Measurements from ENCODE around the gene NFE2L3.
"Not testable (repeated sequence)": the region's sequence is repeated elsewhere in the genome, so short reads cannot be mapped to it uniquely, and the experiment has no call there.

The NFE2L3 gene

DNA sequence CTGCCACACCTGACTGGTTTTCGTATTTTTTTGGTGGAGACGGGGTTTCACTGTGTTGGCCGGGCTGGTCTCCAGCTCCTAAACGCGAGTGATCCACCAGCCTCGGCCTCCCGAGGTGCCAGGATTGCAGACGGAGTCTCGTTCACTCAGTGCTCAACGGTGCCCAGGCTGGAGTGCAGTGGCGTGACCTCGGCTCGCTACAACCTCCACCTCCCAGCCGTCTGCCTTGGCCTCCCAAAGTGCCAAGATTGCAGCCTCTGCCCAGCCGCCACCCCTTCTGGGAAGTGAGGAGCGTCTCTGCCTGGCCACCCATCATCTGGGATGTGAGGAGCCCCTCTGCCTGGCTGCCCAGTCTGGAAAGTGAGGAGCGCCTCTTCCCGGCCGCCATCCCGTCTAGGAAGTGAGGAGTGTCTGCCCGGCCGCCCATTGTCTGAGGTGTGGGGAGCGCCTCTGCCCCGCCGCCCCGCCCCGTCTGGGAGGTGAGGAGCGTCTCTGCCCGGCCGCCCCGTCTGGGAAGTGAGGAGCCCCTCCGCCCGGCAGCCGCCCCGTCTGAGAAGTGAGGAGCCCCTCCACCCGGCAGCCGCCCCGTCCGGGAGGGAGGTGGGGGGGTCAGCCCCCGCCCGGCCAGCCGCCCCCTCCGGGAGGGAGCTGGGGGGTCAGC is 4.2 kb upstream of the NFE2L3 start:
- DNase-seq = not testable (repeated sequence)

DNA sequence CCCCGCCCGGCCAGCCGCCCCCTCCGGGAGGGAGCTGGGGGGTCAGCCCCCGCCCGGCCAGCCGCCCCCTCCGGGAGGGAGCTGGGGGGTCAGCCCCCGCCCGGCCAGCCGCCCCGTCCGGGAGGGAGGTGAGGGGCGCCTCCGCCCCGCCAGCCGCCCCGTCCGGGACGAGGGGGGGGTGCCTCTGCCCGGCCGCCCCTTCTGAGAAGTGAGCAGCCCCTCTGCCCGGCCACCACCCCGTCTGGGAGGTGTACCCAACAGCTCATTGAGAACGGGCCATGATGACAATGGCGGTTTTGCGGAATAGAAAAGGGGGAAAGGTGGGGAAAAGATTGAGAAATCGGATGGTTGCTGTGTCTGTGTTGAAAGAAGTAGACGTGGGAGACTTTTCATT is 3.7 kb upstream of the NFE2L3 start:
- DNase-seq = not testable (repeated sequence)

DNA sequence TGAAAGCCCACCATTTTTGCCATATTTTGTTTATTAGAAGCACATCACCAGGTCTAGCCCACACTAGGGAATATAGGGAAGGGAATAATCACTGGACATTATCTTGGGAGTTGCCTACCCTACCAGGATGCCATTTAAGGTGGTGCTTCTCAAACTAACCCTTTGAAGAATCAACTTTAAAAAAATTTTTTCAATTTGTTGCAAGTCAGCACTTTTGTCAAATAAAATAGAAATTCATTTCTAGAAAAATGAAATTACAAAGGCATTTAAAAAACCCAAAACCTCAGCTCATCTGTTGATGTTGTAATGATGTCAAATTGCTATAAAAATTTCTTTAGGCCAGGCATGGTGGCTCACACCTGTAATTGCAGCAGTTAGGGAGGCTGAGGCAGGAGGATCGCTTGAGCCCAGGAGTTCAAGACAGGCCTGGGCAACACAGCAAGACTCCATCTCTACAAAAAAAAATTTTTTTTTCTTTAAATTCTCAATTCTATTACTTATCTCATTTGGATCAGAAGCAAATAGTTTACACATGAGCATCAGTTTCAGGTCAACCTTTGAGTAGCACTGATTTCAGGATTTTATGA is 2.5 kb upstream of the NFE2L3 start:
- no peak for DNase-seq

GRCh38 chr7:26151096-26151495 is 902 bp upstream of the NFE2L3 start:
- no peak for DNase-seq

DNA sequence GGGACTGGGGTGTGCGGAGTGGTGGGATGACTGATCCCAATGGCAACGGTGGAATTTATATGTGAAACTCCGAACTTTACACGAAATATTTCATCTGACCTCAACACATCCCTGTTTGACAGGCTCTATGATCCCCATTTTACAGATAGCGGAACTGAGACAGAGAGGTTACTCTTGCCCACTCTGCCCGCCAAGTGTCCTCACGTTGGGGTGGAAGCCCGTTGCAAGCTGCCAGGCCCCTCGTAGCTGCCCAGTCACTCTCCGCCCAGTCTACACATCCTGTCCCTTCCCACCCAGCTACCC is 397 bp upstream of the NFE2L3 start:
- DNase-seq = no peak

DNA sequence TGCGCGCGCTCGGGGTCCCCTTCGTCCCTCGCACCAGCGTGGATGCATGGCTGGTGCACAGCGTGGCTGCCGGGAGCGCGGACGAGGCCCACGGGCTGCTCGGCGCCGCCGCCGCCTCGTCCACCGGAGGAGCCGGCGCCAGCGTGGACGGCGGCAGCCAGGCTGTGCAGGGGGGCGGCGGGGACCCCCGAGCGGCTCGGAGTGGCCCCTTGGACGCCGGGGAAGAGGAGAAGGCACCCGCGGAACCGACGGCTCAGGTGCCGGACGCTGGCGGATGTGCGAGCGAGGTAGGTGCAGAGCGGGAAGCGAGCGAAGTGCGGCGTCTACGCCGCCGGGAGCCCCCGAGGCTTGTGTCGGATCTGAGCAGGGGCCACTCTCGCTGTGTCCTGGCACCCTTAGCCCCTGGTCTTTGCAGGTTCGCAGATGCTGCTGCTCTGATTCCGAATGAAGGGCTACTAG is 813 bp downstream of the NFE2L3 start:
- DNase-seq = not testable (repeated sequence)

GRCh38 chr7:26153241-26153822 is 1.3 kb downstream of the NFE2L3 start:
- DNase-seq = no peak

DNA sequence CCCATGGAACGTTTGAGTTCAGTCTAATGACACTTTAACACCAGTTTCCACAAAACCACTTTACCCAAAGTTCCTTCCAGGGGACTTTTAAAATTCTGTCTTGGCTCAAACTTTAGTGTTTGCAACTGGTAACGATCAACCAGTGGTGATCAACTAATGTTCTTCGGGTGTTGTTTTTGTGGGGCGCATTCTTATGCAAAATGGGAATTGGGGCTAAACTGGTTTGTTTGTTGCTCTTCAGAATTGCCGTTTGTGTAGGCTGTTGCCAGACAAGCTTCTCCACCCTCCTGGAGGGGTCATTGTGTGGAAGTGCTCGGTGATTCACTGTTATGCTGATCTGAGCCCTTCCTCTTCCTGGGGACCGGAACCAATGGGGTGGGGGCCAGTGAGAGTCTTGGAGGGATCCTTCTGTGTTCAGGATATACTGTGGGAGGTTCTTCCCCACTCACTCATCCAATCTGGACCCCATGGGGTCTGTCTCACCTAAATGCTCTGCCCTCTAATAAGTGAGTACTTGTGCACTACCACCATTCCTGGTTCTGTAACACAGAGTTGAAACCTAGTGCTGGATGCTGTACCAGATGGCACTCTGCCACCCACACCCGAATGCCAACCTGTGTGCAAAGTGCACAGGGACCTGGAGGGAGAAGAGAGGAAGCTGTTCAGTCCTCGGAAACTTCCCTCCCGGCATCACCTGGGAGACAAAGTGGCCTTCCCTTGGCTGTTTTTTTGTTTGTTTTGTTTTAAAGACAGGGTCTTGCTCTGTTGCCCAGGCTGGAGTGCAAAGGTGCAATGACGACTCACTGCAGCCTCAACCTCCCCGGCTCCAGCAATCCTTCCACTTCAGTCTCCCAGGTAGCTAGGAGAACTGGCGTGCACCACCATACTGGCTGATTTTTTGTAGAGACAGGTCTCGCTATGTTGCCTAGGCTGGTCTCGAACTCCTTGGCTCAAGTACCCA is 2.1 kb downstream of the NFE2L3 start:
- DNase-seq = no peak

- DNase-seq = no peak
Observed at GRCh38 chr7:26155531-26156375, 3.8 kb downstream of the NFE2L3 start.

DNA sequence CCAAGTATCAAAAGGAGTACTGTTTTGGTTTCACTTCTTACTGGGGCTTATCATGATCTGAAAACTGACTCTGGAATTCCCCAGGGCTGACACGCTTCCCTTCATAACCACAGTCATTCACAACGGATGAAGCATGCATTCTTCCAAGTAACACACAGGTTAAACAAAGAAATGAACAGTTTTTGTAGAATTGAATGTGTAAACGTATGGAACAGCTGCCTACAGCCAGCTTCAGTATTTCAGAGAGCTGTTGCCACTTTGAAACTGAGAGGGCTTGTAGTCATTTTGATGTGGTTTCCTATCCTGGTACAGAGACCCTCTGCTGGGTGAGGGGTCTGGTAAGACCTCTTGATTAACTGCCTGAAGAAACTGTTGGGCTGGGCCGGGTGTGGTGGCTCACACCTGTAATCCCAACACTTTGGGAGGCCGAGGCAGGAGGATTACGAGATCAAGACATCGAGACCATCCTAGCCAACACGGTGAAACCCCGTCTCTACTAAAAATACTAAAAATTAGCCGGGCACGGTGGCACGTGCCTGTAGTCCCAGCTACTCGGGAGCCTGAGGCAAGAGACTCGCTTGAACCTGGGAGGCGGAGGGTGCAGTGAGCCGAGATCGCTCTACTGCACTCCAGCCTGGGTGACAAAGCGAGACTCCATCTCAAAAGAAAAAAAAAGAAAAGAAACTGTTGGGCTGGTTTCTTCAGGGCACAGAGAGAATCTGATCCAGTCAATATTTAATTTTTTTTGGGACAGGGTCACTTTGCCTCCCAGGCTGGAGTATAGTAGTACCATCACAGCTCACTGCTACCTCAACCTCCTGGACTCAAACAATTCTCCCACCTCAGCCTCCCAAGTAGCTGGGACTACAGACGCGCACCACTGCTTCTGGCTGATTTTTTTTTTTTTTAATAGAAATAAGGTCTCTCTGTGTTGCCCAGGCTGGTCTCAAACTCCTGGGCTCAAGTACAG is 4.7 kb downstream of the NFE2L3 start:
- no peak for DNase-seq

GRCh38 chr7:26157520-26158105 is 5.6 kb downstream of the NFE2L3 start:
- no peak for DNase-seq

DNA sequence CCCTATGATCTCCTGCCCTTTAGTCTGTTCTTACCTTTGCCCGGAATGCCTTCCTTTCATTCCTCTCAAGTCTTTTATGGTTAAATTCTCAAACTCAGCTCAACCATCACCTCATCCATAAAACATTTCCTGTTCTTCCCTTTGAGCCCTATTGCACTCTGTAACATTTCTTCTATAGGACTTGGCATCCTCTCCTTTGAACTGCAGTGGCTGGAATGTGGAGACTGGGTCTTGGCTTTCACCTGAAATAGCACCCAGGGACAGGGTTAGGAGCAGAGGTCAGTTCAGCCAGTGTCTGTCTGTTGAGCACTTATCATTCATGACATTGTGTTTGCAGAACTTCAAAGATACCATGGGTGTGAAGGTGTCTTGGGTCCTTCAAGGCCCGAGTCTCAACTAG is 7.2 kb downstream of the NFE2L3 start:
- DNase-seq = no peak

GRCh38 chr7:26160896-26161295 is 8.9 kb downstream of the NFE2L3 start:
- no peak for DNase-seq

DNA sequence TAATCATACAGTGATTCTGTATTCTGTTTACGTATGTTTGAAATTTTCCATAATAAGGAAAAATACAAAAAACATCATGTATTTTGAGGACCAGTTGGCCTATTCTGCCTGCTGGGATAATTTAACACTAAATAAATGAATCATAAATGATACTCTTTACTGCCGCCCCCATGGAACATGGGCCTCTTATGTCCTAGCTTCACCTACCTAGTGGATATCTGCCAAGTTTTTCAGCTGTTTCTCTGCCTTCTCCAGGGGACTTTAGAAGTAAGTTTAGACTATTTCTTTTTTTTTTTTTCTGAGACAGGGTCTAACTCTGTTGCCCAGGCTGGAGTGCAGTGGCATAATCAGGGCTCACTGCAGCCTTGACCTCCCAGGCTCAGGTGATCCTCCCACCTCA is 10.4 kb downstream of the NFE2L3 start:
- DNase-seq = no peak

GRCh38 chr7:26163804-26164203 is 11.8 kb downstream of the NFE2L3 start:
- DNase-seq = not testable (repeated sequence)

GRCh38 chr7:26165950-26166683 is 14.1 kb downstream of the NFE2L3 start:
- DNase-seq = no peak

GRCh38 chr7:26166684-26167266 is 14.8 kb downstream of the NFE2L3 start:
- no peak for DNase-seq

- DNase-seq = no peak
Observed at GRCh38 chr7:26167303-26167934, 15.4 kb downstream of the NFE2L3 start.

DNA sequence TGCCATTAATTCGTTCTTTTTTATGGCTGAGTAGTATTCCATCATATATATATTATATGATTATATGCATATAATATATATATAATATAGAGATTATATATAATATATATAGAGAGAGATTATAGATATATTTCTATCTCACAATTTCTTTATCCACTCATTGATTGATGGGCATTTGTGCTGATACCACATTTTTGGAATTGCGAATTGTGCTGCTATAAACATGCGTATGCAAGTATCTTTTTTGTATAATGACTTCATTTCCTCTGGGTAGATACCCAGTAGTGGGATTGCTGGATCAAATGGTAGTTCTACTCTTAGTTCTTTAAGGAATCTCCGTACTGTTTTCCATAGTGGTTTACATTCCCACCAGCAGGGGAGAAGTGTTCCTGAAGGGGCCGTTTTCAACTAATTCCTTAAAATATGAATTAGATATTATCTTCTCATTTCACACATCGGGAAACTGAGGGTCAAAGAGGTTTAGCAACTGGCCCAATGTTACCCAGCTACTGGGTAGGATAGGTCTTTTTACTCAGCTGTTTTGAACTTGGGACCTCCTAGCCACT is 16.5 kb downstream of the NFE2L3 start:
- no peak for DNase-seq

Data from NCI-H774 (cell line).